LNCaP clone FGC (cell line): Measurements from ENCODE around the gene CEP290.

Experiments used
- DNase-seq: peaks from one replicate; pipeline ENCODE4 v3.0.0-alpha.2; 2011; ENCODE audit warnings: low read depth
- H3K4me3 ChIP-seq: 2 replicates; pipeline ENCODE4 v1.5.1; 2011; ENCODE audit warnings: mild to moderate bottlenecking, low read depth, low read length, control low read depth
- TF ChIP-seq, protein P1 (sequence below): IDR thresholded peaks from 2 replicates; pipeline ENCODE4 v1.5.1; 2012; ENCODE audit warnings: mild to moderate bottlenecking; ENCODE audit not compliant: control insufficient read depth, insufficient read depth; ENCODE audit errors: extremely low read depth

CEP290 gene

GRCh38 chr12:88163371-88163770 lies 21.5 kb upstream of the CEP290 start:
- TF ChIP-seq, protein P1, sequence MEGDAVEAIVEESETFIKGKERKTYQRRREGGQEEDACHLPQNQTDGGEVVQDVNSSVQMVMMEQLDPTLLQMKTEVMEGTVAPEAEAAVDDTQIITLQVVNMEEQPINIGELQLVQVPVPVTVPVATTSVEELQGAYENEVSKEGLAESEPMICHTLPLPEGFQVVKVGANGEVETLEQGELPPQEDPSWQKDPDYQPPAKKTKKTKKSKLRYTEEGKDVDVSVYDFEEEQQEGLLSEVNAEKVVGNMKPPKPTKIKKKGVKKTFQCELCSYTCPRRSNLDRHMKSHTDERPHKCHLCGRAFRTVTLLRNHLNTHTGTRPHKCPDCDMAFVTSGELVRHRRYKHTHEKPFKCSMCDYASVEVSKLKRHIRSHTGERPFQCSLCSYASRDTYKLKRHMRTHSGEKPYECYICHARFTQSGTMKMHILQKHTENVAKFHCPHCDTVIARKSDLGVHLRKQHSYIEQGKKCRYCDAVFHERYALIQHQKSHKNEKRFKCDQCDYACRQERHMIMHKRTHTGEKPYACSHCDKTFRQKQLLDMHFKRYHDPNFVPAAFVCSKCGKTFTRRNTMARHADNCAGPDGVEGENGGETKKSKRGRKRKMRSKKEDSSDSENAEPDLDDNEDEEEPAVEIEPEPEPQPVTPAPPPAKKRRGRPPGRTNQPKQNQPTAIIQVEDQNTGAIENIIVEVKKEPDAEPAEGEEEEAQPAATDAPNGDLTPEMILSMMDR = no peak
- H3K4me3 ChIP-seq = no peak overlapping the region
- no peak for DNase-seq

- TF ChIP-seq, protein P1 = no peak
- DNase-seq = peak; percentile 41
- no peak overlapping the region for H3K4me3 ChIP-seq
Observed at GRCh38 chr12:88156075-88156654, 14.3 kb upstream of the CEP290 start.

- TF ChIP-seq, protein P1 = peak; percentile 23
- no peak overlapping the region for H3K4me3 ChIP-seq
- DNase-seq = no peak
Observed at GRCh38 chr12:88153959-88154358, 12.1 kb upstream of the CEP290 start.

- no peak for DNase-seq
- TF ChIP-seq, protein P1 = no peak
- no peak overlapping the region for H3K4me3 ChIP-seq
Observed at GRCh38 chr12:88150063-88150462, 8.2 kb upstream of the CEP290 start.

DNA sequence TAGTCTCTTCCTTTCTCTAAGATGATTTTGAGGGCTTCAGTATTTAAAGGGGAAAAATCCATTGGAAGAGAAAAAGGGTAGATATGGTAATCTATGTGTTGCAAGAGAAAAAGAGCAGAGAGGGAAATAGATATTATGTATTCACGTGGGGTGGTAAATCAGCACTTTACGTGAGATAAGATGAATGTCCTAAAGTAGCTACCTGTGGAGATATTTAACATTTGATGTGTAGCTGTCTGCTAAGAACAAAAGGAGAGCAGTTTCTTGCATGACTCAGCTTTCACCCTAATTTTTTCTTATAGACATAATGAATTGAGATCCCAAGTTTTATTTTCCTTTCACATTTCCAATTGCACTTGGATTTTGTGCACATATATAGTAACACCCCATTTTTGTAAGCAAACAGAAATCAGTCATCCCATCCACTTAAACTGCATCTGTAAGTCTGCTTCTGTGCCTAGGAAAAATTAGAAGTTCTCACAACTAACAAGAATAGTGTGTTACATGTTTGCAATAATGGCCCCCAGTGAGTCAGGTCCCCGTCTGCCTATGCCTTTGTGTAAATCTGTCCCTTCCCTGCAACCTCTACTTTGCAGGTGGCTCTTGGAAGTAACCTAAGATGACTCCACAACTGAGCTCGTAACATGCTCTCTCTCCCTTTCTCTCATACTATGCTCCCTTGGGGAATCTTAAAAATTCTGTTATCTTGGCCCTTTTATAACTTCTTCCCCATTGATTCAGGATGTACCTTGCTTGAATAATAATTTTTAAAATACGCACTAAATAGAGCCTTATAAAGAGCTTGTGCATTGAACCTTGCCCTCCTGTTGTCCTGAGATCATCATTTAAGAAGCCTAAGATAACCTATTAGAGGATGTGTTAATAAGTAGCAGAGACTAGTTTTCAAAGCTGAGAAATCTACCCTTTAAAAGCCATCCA lies 3.9 kb upstream of the CEP290 start:
- no peak for DNase-seq
- no peak overlapping the region for H3K4me3 ChIP-seq
- TF ChIP-seq, protein P1 = no peak

- TF ChIP-seq, protein P1 = no peak
- no peak overlapping the region for H3K4me3 ChIP-seq
- no peak for DNase-seq
Observed at GRCh38 chr12:88144546-88145468, 2.9 kb upstream of the CEP290 start.
